ENCODE measurements around the gene ADAMTSL2. TPM values are rescaled to one million over a fixed set of nuclear protein-coding genes. Genes with fewer than 3 reads are reported as not detected.

ADAMTSL2 gene
- polyA plus RNA-seq, 2 of the 4 experiments (the other 2 are of a cell fraction) = not detected

DNA sequence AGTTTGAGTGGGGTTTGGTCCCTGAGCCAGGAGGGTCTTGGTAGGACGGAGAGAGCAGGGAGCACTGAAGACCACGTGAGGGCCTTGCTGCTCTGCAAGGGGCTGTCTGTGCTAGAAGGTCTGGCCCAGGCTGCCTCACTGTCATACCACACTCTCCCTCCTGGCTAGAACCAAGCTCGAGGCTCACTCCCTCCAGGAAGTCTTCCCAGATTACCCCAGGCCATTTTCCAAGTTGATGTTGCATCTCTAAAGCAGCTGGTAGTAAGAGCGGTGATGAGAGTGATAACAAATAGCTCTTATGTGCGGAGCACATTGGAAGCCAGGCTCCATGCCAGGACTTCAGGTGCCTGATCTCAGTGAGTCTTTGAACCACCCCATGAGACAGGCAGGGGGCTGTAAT lies 16.3 kb upstream of the ADAMTSL2 start:
- Histone ChIP-seq H3K4me2 (no peak overlapping the region), H3K27ac (no peak overlapping the region), H3K4me3 (no peak overlapping the region), H3K4me1 (no peaks in the 10 kb centered on the region), H3K9me3 (no peaks in the 10 kb centered on the region)
- WGBS (ENCODE audit: missing lambda C conversion rate) = 60% methylated on average over 5 of the region's 5 CpGs
- TF ChIP-seq TP53 (CRISPR knock-in tag; IDR thresholded peaks at IDR 0.05) (no peak), ZFP36 (IDR thresholded peaks at IDR 0.05; ENCODE audit: borderline replicate concordance, partially characterized antibody) (peak; percentile 58)
- TF ChIP-seq, protein P1, sequence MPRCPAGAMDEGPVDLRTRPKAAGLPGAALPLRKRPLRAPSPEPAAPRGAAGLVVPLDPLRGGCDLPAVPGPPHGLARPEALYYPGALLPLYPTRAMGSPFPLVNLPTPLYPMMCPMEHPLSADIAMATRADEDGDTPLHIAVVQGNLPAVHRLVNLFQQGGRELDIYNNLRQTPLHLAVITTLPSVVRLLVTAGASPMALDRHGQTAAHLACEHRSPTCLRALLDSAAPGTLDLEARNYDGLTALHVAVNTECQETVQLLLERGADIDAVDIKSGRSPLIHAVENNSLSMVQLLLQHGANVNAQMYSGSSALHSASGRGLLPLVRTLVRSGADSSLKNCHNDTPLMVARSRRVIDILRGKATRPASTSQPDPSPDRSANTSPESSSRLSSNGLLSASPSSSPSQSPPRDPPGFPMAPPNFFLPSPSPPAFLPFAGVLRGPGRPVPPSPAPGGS (IDR thresholded peaks at IDR 0.05) = no peak
- TF ChIP-seq, protein P2, sequence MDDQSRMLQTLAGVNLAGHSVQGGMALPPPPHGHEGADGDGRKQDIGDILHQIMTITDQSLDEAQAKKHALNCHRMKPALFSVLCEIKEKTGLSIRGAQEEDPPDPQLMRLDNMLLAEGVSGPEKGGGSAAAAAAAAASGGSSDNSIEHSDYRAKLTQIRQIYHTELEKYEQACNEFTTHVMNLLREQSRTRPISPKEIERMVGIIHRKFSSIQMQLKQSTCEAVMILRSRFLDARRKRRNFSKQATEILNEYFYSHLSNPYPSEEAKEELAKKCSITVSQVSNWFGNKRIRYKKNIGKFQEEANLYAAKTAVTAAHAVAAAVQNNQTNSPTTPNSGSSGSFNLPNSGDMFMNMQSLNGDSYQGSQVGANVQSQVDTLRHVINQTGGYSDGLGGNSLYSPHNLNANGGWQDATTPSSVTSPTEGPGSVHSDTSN (IDR thresholded peaks at IDR 0.05) = no peak
- TF ChIP-seq, protein P3, sequence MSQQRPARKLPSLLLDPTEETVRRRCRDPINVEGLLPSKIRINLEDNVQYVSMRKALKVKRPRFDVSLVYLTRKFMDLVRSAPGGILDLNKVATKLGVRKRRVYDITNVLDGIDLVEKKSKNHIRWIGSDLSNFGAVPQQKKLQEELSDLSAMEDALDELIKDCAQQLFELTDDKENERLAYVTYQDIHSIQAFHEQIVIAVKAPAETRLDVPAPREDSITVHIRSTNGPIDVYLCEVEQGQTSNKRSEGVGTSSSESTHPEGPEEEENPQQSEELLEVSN (IDR thresholded peaks at IDR 0.05; ENCODE audit: borderline replicate concordance, low read depth) = no peak
- DNase-seq (ENCODE audit: low read depth in 1 of 2, low spot score in 1 of 2) (no peak), ATAC-seq (no peak), FAIRE-seq (no peak)
- POLR2A ChIA-PET = no interaction called here
- CTCF ChIA-PET = interaction anchor here (1.1 to 1.3 kb wide), 2 partner anchors 12 to 14 kb away, joined by 3 read pairs; no protein-coding TSS in a partner anchor

DNA sequence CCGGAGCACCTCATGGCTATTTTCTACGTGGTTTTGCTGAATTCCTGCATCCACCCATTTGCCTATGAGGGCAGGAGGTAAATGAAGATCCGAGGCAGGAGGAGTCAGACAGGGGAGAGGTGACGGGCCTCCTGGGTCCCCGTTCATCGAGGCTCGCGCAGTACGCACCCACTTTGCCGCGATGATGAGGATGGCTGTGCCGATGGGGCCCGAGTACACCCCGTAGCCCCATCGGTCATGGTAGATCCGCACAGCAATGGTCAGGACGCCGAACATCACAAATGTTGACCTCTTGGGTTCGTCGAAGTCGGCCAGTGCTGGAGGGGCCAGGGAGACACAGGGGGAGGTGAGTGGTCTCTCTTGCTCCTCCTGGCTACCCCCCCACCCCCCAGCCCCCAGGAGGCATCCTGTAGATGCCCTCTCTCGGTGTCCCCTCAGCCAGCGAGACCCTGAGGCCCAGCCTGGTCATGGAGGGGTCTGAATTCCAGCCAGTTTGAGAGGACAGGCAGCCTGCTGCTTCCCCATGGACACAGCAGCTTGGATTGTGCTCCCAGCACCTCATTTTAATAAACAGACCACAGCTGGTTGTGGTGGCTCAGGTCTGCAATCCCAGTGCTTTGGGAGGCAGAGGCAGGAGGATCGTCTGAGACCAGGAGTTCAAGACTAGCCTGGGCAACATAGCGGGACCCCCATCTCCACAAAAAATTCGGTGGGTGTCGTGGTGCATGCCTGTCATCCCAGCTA lies 15.6 kb upstream of the ADAMTSL2 start:
- POLR2A ChIA-PET = no interaction called here
- ATAC-seq (no peak), FAIRE-seq (no peak), DNase-seq (ENCODE audit: low read depth in 1 of 2, low spot score in 1 of 2) (no peak)
- CTCF ChIA-PET = interaction anchor here (1.1 to 1.8 kb wide), 2 partner anchors 13 to 15 kb away, joined by 3 to 6 read pairs; no protein-coding TSS in a partner anchor
- TF ChIP-seq CHD2 (IDR thresholded peaks at IDR 0.05; ENCODE audit: low read length, partially characterized antibody) = no peak
- Histone ChIP-seq H3K9me3 (no peaks in the 10 kb centered on the region), H3K4me1 (no peaks in the 10 kb centered on the region), H3K4me3 (no peak overlapping the region), H3K4me2 (no peak overlapping the region), H3K27ac (no peak overlapping the region)
- WGBS (ENCODE audit: missing lambda C conversion rate) = 49% methylated on average over 16 of the region's 27 CpGs

DNA sequence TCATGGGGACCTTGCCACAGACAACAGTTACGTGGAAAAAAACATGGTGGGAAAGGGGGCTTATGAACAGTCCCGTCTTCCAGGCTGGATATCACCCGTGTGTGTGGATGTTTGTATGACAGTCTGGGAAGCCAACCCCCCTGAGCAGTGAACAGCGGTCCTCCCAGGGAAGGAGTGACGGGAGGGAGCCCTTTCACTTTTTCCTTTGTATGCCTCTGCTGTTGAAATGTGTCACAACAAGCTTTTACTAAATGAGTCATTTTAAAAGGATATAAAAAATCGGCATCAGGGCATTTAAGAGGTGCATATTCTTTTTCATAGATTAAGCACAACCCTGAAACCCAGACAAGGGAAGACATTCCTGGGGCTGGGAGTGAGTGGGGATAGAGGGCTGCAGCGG lies 14.8 kb upstream of the ADAMTSL2 start:
- CTCF ChIA-PET = interaction anchor here (1.8 kb wide), 1 partner anchor 14 kb away, joined by 6 read pairs; no protein-coding TSS in a partner anchor
- Histone ChIP-seq H3K9me3 (no peaks in the 10 kb centered on the region), H3K27ac (no peak overlapping the region), H3K4me2 (no peak overlapping the region), H3K4me1 (no peaks in the 10 kb centered on the region), H3K4me3 (no peak overlapping the region)
- DNase-seq (ENCODE audit: low read depth in 1 of 2, low spot score in 1 of 2) (no peak), FAIRE-seq (no peak), ATAC-seq (no peak)
- POLR2A ChIA-PET = interaction anchor here (0.5 kb wide), 1 partner anchor 41 kb away, joined by 3 read pairs; the partner anchor contains the start of gene SLC2A6
- TF ChIP-seq, protein P4, sequence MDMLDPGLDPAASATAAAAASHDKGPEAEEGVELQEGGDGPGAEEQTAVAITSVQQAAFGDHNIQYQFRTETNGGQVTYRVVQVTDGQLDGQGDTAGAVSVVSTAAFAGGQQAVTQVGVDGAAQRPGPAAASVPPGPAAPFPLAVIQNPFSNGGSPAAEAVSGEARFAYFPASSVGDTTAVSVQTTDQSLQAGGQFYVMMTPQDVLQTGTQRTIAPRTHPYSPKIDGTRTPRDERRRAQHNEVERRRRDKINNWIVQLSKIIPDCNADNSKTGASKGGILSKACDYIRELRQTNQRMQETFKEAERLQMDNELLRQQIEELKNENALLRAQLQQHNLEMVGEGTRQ (IDR thresholded peaks at IDR 0.05) = no peak
- no peak for TF ChIP-seq POLR2AphosphoS2 (conservative IDR thresholded peaks at IDR 0.05; ENCODE audit: low read length)
- TF ChIP-seq, protein P5, sequence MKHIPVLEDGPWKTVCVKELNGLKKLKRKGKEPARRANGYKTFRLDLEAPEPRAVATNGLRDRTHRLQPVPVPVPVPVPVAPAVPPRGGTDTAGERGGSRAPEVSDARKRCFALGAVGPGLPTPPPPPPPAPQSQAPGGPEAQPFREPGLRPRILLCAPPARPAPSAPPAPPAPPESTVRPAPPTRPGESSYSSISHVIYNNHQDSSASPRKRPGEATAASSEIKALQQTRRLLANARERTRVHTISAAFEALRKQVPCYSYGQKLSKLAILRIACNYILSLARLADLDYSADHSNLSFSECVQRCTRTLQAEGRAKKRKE (CRISPR knock-in tag; IDR thresholded peaks at IDR 0.05; ENCODE audit: low read depth) = no peak
- TF ChIP-seq TP53 (CRISPR knock-in tag; IDR thresholded peaks at IDR 0.05) = no peak
- TF ChIP-seq FOXS1 (CRISPR knock-in tag; IDR thresholded peaks at IDR 0.05) = no peak
- TF ChIP-seq HOXA7 (CRISPR knock-in tag; IDR thresholded peaks at IDR 0.05) = no peak
- no peak for TF ChIP-seq ZNF302 (CRISPR knock-in tag; IDR thresholded peaks at IDR 0.05)
- TF ChIP-seq POLR2A (IDR thresholded peaks at IDR 0.05; ENCODE audit: low read length) = no peak
- no peak for TF ChIP-seq ZFP36 (IDR thresholded peaks at IDR 0.05; ENCODE audit: borderline replicate concordance, partially characterized antibody)
- no peak for TF ChIP-seq HEYL (CRISPR knock-in tag; IDR thresholded peaks at IDR 0.05)
- TF ChIP-seq ESRRA (IDR thresholded peaks at IDR 0.05; ENCODE audit: borderline replicate concordance, low read length) = no peak
- no peak for TF ChIP-seq JUN (IDR thresholded peaks at IDR 0.05)
- no peak for TF ChIP-seq EHMT2 (IDR thresholded peaks at IDR 0.05; ENCODE audit: low read depth)
- no peak for TF ChIP-seq RAD21 (conservative IDR thresholded peaks at IDR 0.05 in 1 of 2, IDR thresholded peaks at IDR 0.05 in 1 of 2)
- TF ChIP-seq, protein P6, sequence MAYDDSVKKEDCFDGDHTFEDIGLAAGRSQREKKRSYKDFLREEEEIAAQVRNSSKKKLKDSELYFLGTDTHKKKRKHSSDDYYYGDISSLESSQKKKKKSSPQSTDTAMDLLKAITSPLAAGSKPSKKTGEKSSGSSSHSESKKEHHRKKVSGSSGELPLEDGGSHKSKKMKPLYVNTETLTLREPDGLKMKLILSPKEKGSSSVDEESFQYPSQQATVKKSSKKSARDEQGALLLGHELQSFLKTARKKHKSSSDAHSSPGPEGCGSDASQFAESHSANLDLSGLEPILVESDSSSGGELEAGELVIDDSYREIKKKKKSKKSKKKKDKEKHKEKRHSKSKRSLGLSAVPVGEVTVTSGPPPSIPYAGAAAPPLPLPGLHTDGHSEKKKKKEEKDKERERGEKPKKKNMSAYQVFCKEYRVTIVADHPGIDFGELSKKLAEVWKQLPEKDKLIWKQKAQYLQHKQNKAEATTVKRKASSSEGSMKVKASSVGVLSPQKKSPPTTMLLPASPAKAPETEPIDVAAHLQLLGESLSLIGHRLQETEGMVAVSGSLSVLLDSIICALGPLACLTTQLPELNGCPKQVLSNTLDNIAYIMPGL (CRISPR knock-in tag; IDR thresholded peaks at IDR 0.05; ENCODE audit: borderline replicate concordance) = no peak
- no peak for TF ChIP-seq RCOR1 (IDR thresholded peaks at IDR 0.05; ENCODE audit: low read depth, low read length)
- no peak for TF ChIP-seq NPAS2 (CRISPR knock-in tag; IDR thresholded peaks at IDR 0.05; ENCODE audit: borderline replicate concordance)
- 49% methylated on average over 7 of the region's 7 CpGs for WGBS (ENCODE audit: missing lambda C conversion rate)
